Measurements from ENCODE around the gene IPO11. TPM values are rescaled to one million over a fixed set of nuclear protein-coding genes. Genes with fewer than 3 reads are reported as not detected.
"Not testable (repeated sequence)": the region's sequence is repeated elsewhere in the genome, so short reads cannot be mapped to it uniquely, and the experiment has no call there.

The IPO11 gene
- total and polyA plus RNA-seq, 7 donors: 9.1 to 25.4 (median 21.4) TPM

DNA sequence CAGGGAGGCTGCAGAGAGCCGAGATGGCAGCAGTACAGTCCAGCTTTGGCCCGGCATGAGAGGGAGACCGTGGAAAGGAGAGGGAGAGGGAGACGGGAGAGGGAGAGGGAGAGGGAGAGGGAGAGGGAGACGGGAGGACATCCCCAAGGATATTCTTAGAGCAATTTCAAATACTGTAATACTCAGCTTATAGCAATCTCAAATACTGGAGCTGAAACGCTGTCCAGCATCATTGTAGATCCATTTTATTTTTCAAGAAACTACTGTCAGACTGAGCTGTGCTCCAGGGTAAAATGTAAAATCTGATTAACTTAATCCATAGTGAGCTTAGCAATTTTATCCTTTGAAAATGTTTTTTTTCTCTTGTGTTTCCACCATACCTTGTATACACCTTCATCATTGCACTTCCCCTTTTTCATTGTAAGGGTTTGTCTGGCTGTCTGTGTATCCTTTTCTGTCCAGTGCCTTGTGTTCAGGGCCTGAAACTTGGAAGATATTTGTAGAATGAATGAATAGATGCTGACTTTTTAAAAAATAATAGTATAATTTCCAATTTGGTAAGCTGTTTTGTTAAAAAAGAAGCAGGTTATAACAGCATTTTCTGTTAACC, 102.1 kb downstream of the IPO11 start:
- intact Hi-C loops (cut with DNase I): no loop called here
- no peak overlapping the region for H3K27ac ChIP-seq
- 80 to 90% (median 84%) methylated on average over 2 to 5 of the region's 6 CpGs for WGBS, 3 donors

DNA sequence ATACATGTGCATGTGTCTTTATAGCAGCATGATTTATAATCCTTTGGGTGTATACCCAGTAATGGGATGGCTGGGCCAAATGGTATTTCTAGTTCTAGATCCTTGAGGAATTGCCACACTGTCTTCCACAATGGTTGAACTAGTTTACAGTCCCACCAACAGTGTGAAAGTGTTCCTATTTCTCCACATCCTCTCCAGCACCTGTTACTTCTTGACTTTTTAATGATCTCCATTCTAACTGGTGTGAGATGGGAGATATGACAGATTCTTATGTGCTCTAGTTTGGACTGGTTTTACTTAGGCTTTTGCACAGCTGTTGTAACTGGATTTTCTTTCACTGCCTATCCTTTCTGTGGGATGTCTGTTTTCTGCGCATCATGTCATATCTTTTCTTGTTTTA, 108.2 kb downstream of the IPO11 start:
- WGBS, 3 donors: 97 to 100% (median 100%) methylated on average over 1 of the region's 1 CpG
- H3K4me1 ChIP-seq; H3K9me3 ChIP-seq; intact Hi-C loops (cut with DNase I); H3K4me3 ChIP-seq; ATAC-seq; H3K27me3 ChIP-seq (ENCODE audit: insufficient read depth in 3 of 3, low read length in 2 of 3); H3K27ac ChIP-seq; DNase-seq: not testable (repeated sequence)
- H3K36me3 ChIP-seq (ENCODE audit: insufficient read depth in 1 of 2, low read depth in 1 of 2): peaks cover 0 to 24% of the 10 kb centered on the region in 2 donors

More for the DNA sequence above, 102.1 kb downstream of the IPO11 start:
- no peak for DNase-seq
- TF ChIP-seq CTCF (IDR thresholded peaks at IDR 0.05): no peak
- Histone ChIP-seq H3K36me3 (ENCODE audit: insufficient read depth in 1 of 2, low read depth in 1 of 2) (peaks cover 0 to 33% of the 10 kb centered on the region in 2 donors), H3K9me3 (no peaks in the 10 kb centered on the region), H3K4me3 (no peak overlapping the region), H3K27me3 (ENCODE audit: insufficient read depth in 3 of 3, low read length in 2 of 3) (no peaks in the 10 kb centered on the region), H3K4me1 (no peaks in the 10 kb centered on the region)
- no peak for ATAC-seq

- Histone ChIP-seq H3K4me1 (no peaks in the 10 kb centered on the region), H3K9me3 (no peaks in the 10 kb centered on the region), H3K4me3 (no peak overlapping the region), H3K27me3 (ENCODE audit: insufficient read depth in 3 of 3, low read length in 2 of 3) (no peaks in the 10 kb centered on the region), H3K27ac (no peak overlapping the region), H3K36me3 (ENCODE audit: insufficient read depth in 1 of 2, low read depth in 1 of 2) (peaks cover 0 to 24% of the 10 kb centered on the region in 2 donors)
- WGBS, 3 donors: 58 to 67% (median 65%) methylated on average over 2 of the region's 2 CpGs
- no peak for TF ChIP-seq CTCF (IDR thresholded peaks at IDR 0.05)
- ATAC-seq: no peak
- intact Hi-C loops (cut with DNase I): no loop called here
- DNase-seq: no peak
Observed at GRCh38 chr5:62521319-62521718, 108.8 kb downstream of the IPO11 start.

DNA sequence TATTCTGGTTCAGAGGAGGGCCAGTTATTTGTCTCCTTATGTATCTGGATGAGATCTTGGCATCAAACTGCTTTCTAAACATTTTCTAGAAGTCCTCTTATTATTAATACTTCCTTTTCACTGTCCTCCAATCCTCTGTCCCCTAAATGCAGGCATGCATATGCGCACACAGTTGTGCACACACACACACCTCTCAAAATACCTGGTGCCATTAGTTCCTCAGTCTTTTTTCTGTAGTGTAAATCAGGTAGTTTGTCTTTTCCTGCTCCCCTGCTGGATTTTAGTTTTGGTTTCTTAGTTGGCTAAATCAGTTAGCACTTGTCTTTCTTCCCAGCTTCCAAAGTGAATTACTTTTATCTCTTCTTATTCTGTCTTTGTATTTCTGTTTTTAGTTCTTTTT, 110.2 kb downstream of the IPO11 start:
- 100% methylated on average over 1 of the region's 1 CpG for WGBS, 3 donors
- no peak for TF ChIP-seq CTCF (IDR thresholded peaks at IDR 0.05)
- intact Hi-C loops (cut with DNase I): no loop called here
- DNase-seq (no peak), ATAC-seq (no peak)
- no peak overlapping the region for H3K27ac ChIP-seq
- H3K27me3 ChIP-seq (ENCODE audit: insufficient read depth in 3 of 3, low read length in 2 of 3): no peaks in the 10 kb centered on the region
- H3K9me3 ChIP-seq: no peaks in the 10 kb centered on the region
- H3K36me3 ChIP-seq (ENCODE audit: insufficient read depth in 1 of 2, low read depth in 1 of 2): peaks cover 0 to 21% of the 10 kb centered on the region in 2 donors
- H3K4me3 ChIP-seq: no peak overlapping the region
- no peaks in the 10 kb centered on the region for H3K4me1 ChIP-seq

- no peak overlapping the region for H3K27ac ChIP-seq
- no peaks in the 10 kb centered on the region for H3K9me3 ChIP-seq
- no peaks in the 10 kb centered on the region for H3K27me3 ChIP-seq (ENCODE audit: insufficient read depth in 3 of 3, low read length in 2 of 3)
- no peak for TF ChIP-seq CTCF (IDR thresholded peaks at IDR 0.05)
- H3K4me3 ChIP-seq: no peak overlapping the region
- no peak for ATAC-seq
- 89 to 93% (median 91%) methylated on average over 2 of the region's 2 CpGs for WGBS, 3 donors
- no peak for DNase-seq
- no peaks in the 10 kb centered on the region for H3K4me1 ChIP-seq
- peaks cover 2 to 16% of the 10 kb centered on the region in 2 donors for H3K36me3 ChIP-seq (ENCODE audit: insufficient read depth in 1 of 2, low read depth in 1 of 2)
- intact Hi-C loops (cut with DNase I): no loop called here
Observed at GRCh38 chr5:62533597-62533996, 121.0 kb downstream of the IPO11 start.
